Loucy (cell line): ENCODE data around the gene TAF1L.

Source experiments
- EZH2phosphoT487 ChIP-seq: fragments of 200-600 bp; IDR thresholded peaks from 2 replicates; pipeline ENCODE4 v1.6.1; 2018; ENCODE audit warnings: antibody characterized with exemption, mild to moderate bottlenecking, moderate library complexity, borderline replicate concordance
- TF ChIP-seq, protein P1 (sequence below): fragments of 200-600 bp; sonication (generic); conservative IDR thresholded peaks from 2 replicates; pipeline ENCODE4 v1.5.1; 2014; ENCODE audit warnings: mild to moderate bottlenecking, antibody characterized with exemption, low read length

DNA sequence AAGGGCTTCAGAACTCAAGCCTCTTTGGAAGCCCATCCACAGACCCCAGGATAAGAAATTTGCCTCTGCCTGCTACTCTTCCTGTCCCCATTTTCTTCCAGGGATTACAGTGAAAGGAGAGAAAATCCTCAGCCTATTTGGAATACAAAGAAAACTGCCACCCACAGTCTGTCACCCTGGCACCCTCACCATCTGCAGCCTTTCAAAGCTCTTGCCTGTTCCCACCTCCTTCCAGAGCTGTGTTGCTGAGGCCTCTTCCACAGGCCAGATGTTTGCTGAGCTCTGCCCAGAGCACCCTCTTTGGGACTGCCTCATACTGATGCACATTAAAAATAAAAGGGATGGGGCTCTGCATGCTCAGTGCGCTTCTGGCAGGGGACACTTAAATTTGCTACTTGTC is 35.9 kb upstream of the TAF1L start:
- TF ChIP-seq, protein P1, sequence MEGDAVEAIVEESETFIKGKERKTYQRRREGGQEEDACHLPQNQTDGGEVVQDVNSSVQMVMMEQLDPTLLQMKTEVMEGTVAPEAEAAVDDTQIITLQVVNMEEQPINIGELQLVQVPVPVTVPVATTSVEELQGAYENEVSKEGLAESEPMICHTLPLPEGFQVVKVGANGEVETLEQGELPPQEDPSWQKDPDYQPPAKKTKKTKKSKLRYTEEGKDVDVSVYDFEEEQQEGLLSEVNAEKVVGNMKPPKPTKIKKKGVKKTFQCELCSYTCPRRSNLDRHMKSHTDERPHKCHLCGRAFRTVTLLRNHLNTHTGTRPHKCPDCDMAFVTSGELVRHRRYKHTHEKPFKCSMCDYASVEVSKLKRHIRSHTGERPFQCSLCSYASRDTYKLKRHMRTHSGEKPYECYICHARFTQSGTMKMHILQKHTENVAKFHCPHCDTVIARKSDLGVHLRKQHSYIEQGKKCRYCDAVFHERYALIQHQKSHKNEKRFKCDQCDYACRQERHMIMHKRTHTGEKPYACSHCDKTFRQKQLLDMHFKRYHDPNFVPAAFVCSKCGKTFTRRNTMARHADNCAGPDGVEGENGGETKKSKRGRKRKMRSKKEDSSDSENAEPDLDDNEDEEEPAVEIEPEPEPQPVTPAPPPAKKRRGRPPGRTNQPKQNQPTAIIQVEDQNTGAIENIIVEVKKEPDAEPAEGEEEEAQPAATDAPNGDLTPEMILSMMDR = no peak
- no peak for TF ChIP-seq EZH2phosphoT487
